ES-I3 (cell line): ENCODE results near the gene SHISA4.
"Not testable (repeated sequence)": the region's sequence is repeated elsewhere in the genome, so short reads cannot be mapped to it uniquely, and the experiment has no call there.

Source experiments
- H3K36me3 ChIP-seq: 2 replicates; pipeline ENCODE4 v1.6.1; 2013; ENCODE audit warnings: mild to moderate bottlenecking, low read length, control low read depth, moderate library complexity; ENCODE audit not compliant: insufficient read depth
- H3K4me1 ChIP-seq: 2 replicates; pipeline ENCODE4 v1.6.1; 2013; ENCODE audit warnings: mild to moderate bottlenecking, control low read depth, low read length; ENCODE audit not compliant: insufficient read depth
- H3K9ac ChIP-seq: 2 replicates; pipeline ENCODE4 v1.6.1; 2013; ENCODE audit warnings: low read depth, mild to moderate bottlenecking, low read length, moderate library complexity
- H3K9me3 ChIP-seq: 2 replicates; pipeline ENCODE4 v1.6.1; 2013; ENCODE audit warnings: mild to moderate bottlenecking, low read length, moderate library complexity; ENCODE audit not compliant: control insufficient read depth, insufficient read depth

Gene SHISA4

DNA sequence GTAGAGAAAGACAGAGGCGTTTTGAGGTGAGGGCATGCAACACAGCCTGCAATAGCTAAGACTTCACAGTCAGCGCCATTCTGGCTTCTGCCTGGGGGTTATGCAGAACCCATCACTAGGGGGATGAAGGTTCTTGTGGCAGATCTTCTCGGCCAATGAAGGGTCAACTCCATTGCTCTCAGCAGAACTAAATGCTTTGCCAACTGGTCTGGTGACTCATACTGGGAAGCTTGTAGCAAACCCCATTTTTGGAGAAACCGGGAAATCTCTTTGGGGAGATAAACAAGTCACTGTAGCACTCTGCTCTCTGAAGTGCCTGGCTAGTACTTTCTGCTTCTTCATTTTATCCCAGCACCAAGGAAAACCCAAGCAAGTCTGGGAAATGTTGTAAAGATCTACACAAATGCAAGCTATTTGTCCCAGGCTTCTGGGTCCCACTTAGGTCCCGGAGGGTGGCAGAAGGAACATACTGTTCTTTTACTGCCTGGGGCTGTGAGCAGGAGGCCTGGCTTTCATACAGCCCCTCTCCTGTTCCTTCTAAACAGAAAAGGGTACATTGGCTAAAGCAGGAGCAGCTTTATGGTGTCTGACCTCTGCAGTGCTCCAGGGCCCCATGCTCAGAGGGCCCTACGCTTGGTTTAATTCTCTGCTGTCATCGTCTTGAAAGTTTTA is 28.8 kb downstream of the SHISA4 start:
- Histone ChIP-seq H3K9ac (no peak overlapping the region), H3K4me1 (0 out of 2 replicates have a peak, but pooled peaks cover 4% of the 10 kb centered on the region), H3K36me3 (no peaks in the 10 kb centered on the region), H3K9me3 (no peaks in the 10 kb centered on the region; the same call in 1 of the 2 replicates)

DNA sequence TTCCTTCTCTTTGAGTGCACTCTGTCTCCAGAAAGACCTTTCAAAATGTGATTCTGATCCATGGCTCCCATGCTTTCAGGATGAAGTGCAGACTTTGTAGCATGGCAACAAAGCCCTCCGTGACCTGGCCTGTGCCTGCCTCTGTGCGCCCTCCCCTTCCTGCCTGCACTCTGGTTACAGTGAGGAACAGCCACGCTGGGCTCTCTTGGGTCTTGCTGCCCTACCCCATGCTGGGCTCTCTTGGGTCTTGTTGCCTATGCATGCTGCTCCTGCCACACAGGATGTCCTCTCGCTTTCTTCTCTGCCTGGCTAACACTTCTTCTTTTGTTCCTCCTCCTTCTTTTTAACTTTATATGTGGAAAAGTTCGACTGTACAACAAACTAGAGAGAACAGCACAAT is 29.6 kb downstream of the SHISA4 start:
- H3K9me3 ChIP-seq: no peaks in the 10 kb centered on the region; the same call in 1 of the 2 replicates
- H3K36me3 ChIP-seq: no peaks in the 10 kb centered on the region
- H3K4me1 ChIP-seq: 0 out of 2 replicates have a peak, but pooled peaks cover 4% of the 10 kb centered on the region
- no peak overlapping the region for H3K9ac ChIP-seq

DNA sequence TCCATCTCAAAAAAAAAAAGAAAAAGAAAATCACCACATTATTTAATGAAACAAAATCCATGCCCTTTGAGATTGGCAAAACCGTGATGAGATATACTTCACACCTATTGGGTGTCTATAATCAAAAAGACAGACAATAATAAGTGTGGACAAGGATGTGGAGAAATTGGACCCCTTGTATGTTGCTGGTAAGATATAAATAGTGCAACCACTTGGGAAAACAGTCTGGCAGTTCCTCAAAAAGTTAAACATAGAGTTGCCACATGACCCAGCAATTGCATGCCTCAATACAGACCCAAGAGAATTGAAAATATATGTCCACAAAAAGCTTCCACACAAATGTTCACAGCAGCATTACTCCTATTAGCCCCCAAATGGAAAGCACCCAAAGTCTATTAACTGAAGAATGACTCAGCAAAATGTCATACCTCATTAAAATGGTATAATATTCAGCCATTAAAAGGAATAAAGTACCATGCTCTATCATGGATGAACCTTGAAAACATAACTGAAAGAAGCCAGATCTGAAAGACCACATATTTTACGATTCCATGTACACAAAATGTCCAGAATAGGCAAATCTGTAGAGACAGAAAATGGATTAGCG is 33.4 kb downstream of the SHISA4 start:
- no peak overlapping the region for H3K9ac ChIP-seq
- 0 out of 2 replicates have a peak, but pooled peaks cover 4% of the 10 kb centered on the region for H3K4me1 ChIP-seq
- H3K36me3 ChIP-seq: no peaks in the 10 kb centered on the region
- no peaks in the 10 kb centered on the region; the same call in 1 of the 2 replicates for H3K9me3 ChIP-seq

DNA sequence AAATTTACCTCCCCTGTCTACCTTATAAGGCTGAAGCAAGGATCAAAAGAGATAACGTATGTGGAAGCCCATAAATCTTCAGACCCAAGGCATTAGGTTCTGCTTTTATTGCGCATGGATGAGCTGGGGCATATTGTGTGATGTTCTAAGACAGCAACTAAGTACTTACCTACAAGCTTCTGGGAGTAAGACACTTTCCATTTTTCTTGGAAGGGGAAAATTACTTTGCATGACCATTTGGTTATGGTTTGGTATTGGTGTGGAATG is 36.5 kb downstream of the SHISA4 start:
- H3K36me3 ChIP-seq: no peaks in the 10 kb centered on the region
- H3K9ac ChIP-seq: no peak overlapping the region
- no peaks in the 10 kb centered on the region for H3K4me1 ChIP-seq
- H3K9me3 ChIP-seq: no peaks in the 10 kb centered on the region; the same call in 1 of the 2 replicates

DNA sequence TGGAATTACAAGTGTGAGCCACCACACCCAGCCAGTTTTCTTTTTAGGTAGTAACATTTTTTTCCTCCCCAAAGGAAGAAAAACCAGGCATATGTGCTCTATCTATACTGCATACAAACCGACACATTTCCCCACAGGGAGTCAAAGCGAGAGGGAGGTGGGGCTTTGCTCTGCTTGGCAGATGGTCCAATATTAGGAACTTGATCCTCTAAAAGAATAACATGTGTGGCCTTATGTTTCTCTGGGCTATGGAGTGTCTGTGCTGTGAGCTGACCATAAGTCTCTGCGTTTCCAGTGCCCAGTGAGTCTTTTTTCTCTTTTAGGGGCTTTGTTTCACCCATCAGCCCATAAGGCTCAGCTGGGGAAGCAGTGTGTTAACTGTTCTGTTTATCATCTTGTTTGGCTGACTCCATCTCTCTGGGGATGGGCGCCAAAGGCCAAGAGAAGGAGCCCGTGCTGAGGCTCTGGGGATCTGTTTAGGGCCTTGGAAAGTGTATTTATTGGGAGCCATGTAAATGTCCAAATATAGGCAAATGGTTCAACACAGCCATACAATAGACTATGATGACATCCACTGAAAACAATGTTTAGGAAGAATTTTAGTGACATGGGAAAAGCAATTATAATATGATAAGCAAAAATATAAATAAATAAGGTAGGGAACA is 37.4 kb downstream of the SHISA4 start:
- H3K9me3 ChIP-seq: no peaks in the 10 kb centered on the region; the same call in 1 of the 2 replicates
- no peaks in the 10 kb centered on the region for H3K4me1 ChIP-seq
- H3K36me3 ChIP-seq: no peaks in the 10 kb centered on the region
- H3K9ac ChIP-seq: no peak overlapping the region

DNA sequence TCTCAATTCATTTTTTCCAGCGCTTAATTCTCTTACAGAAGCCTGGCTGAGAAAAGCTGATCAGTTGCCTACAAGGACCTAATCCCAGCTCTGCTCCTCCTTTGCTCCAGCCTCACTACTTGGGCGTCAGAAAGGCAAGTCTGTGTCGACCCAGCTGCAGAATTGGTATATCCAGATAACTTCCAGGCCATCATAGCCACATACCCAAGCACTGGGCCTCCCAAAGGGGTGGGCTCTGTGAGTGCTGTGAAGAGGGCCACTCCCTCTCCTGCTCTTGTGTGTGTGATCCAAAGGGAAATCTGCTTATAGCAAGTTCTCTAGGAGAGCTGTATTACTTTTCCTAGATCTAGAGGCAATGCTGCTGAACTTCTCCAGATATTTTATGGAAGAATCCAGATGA is 39.6 kb downstream of the SHISA4 start:
- H3K36me3 ChIP-seq: no peaks in the 10 kb centered on the region
- H3K4me1 ChIP-seq: no peaks in the 10 kb centered on the region
- H3K9me3 ChIP-seq: no peaks in the 10 kb centered on the region
- no peak overlapping the region for H3K9ac ChIP-seq

DNA sequence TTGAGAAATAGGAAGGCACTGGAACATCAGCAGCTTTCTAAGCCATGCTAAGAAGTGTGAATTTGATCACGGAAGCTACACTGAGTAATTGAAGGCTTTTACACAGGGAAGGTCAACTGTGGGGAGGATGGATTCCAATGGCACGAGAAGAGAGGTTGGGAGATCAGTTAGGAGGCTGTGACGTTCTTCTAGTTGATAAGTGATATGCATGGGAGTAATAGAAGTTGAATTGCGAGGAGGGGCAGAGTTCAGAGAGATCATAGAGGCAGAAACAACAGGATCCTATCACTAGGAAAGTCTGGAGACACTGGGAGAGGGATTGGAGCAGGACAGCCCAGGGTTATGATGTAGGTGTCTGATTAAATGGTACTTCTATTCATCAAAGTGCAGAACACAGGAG is 41.4 kb downstream of the SHISA4 start:
- H3K9me3 ChIP-seq: no peaks in the 10 kb centered on the region
- H3K36me3 ChIP-seq: no peaks in the 10 kb centered on the region
- H3K9ac ChIP-seq: no peak overlapping the region
- no peaks in the 10 kb centered on the region for H3K4me1 ChIP-seq

DNA sequence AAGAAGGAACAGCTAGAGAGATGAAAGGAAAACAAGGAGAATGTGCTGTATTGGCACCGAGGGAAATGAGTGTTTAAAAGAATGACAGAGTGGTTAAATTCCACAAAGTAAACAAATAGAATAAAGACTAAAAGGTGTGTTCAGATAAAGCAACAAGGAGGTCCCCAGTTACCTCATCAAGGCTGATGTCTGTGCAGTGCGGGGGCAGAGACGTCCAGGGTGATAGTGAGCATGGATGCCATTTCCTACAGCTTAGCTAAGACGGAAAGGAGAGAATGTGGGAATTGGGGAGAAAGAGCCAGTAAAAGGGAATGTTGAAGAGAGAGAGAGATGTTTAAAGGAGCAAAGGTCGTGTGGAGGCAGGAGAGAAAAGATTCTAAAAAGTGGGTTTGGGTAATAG is 42.1 kb downstream of the SHISA4 start:
- H3K9ac ChIP-seq: no peak overlapping the region
- H3K9me3 ChIP-seq: no peaks in the 10 kb centered on the region
- no peaks in the 10 kb centered on the region for H3K36me3 ChIP-seq
- H3K4me1 ChIP-seq: no peaks in the 10 kb centered on the region

DNA sequence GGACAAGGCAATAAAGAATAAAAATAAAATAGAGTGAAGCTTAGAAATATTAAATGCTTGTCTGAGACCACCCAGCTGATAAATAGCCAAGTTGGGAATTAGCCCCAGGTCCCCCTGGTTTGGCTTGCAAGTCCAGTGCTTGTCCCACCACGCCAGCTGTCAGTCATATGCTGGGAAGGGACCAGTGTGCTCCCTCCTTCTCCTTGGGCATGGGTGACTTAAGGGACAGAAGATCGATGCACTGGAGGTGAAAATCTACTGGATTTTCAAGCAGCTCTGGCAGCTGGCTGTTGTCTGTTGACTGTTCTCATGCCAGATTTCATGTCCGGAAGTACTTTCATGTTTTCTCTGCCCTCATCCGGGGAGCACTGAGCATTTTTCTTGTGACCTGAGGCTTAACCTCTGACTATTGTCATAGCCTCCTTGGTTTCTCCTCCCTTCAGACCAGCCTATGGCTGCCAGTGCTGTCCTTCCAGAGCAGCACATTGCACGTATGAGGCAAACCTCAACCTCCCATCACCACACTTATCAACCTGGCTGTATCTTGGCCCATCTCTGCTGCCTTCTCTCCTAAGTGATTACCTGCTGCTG is 45.2 kb downstream of the SHISA4 start:
- Histone ChIP-seq H3K9ac (no peak overlapping the region), H3K4me1 (peaks cover 7% of the 10 kb centered on the region; the same call in 1 of the 2 replicates), H3K36me3 (no peaks in the 10 kb centered on the region), H3K9me3 (no peaks in the 10 kb centered on the region)

DNA sequence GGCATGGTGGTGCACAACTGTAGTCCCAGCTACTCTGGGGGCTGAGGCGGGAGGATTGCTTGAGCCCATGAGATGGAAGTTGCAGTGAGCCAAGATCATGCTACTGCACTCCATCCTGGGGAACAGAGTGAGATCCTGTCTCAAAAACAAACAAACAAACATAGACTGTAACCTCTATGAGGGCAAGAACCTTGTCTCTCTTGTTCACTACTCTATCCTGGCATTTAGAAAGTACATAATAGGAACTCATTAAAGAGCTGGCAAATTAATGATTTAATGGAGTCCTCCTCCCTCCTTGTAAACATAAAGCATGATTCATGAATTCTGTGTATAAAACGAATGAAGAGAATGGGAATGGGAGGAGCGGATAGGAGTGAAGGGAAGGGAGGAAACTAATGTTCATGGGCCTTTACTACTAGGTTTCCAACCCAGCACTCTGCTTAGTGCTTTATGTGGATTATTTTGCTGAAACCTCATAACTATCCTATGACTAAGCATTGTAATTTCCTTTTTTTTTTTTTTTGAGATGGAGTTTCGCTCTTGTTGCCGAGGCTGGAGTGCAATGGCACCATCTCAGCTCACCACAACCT is 49.0 kb downstream of the SHISA4 start:
- H3K36me3 ChIP-seq: no peaks in the 10 kb centered on the region
- H3K4me1 ChIP-seq: peaks cover 18% of the 10 kb centered on the region; the same call in 1 of the 2 replicates
- no peak overlapping the region for H3K9ac ChIP-seq
- no peaks in the 10 kb centered on the region for H3K9me3 ChIP-seq

DNA sequence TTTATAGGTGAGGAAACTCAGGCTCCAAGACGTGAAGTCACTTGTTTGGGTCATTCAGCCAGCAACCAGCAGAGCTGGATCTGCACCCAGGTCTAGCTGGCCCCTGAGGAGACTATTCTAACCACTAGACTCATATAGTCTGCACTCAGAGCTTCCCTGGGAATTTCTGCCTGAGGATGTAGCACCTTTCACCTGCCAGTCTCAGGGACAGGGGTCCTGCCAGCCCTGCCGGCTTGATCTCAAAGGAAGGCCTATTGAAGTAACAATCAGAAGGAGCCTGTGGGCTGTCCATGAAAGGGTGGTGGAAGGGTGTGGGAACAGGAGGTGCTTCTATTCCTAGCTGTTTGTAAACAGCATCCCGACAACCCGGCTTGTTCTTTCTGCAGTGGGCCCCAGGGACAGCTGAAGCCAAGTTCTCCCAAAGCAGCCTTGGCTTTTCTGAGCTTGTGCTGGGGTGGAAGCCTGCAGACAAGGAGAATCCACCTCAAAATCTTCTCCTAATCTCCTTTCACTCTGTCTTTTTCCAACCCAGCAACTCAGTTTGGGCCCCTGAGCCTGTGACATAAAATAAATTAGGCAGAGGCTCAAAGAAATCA is 49.8 kb downstream of the SHISA4 start:
- Histone ChIP-seq H3K4me1 (peaks cover 18% of the 10 kb centered on the region; the same call in 1 of the 2 replicates), H3K9ac (no peak overlapping the region), H3K36me3 (no peaks in the 10 kb centered on the region), H3K9me3 (no peaks in the 10 kb centered on the region)

DNA sequence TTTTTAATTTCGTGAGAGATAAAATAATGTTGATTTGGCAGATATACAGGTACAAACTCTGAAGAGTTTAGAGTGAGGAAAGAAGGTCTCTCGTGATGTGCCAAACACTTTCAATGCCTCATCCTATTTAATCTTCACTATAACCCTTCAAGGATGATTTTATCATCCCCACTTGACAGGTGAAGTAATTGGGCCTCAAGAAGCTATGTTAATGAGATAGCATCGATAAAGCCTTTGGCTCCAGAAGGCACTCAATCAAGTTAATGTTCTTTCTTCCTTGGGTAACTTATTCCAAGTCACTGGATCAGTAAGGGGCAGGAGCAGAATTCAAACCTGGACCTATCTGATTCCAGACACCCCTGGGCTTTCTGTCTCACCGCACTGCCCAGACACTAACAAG is 50.5 kb downstream of the SHISA4 start:
- H3K36me3 ChIP-seq: no peaks in the 10 kb centered on the region
- H3K9me3 ChIP-seq: no peaks in the 10 kb centered on the region
- H3K9ac ChIP-seq: no peak overlapping the region
- H3K4me1 ChIP-seq: peaks cover 18% of the 10 kb centered on the region; the same call in 1 of the 2 replicates

DNA sequence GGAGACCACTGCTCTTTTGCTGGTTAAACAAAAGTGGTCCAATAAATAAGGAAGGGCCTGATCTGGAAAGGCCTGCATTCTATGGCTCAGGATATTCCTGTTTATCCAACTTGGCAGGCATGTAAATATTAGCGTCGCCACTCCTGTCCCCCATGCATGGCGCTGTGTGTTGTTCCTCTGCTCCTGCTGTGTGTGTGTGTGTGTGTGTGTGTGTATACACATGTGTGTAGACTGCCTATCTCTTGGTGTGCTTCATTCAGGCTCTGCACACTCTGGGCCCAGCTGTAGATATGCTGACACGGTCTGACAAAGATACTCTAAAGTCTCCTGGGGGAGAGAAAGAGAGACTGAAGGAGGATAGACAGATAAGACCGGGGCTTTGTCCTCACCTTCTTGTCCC is 50.9 kb downstream of the SHISA4 start:
- no peak overlapping the region for H3K9ac ChIP-seq
- H3K36me3 ChIP-seq: no peaks in the 10 kb centered on the region
- peaks cover 18% of the 10 kb centered on the region; the same call in 1 of the 2 replicates for H3K4me1 ChIP-seq
- H3K9me3 ChIP-seq: no peaks in the 10 kb centered on the region

DNA sequence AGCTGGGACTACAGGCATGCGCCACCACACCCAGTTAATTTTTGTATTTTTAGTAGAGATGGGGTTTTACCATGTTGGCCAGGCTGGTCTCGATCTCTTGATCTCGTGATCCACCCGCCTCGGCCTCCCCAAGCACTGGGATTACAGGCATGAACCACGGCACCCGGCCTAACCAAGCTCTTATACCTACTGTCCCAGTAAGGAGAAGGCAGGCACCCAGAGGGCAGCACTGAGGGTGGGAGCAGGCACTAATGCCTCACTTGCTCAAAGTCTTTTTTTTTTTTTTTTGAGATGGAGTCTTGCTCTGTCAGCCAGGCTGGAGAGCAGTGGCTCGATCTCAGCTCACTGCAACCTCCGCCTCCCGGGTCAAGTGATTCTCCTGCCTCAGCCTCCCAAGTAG is 51.6 kb downstream of the SHISA4 start:
- H3K9me3 ChIP-seq, H3K36me3 ChIP-seq, H3K9ac ChIP-seq: not testable (repeated sequence)
- H3K4me1 ChIP-seq: peaks cover 21% of the 10 kb centered on the region; the same call in 1 of the 2 replicates
